Measurements from ENCODE around the gene ZNF672.
"Not testable (repeated sequence)": the region's sequence is repeated elsewhere in the genome, so short reads cannot be mapped to it uniquely, and the experiment has no call there.

ZNF672 gene

GRCh38 chr1:248837781-248838356 lies at the start of gene ZNF672:
ZNF672 (plus strand) TSS chr1:248838224; CDS start chr1:248847275, 9,051 bp downstream.
- DNase-seq (ENCODE audit: extremely low read depth, low read depth): peak; percentile 95
- TF ChIP-seq, protein P1, sequence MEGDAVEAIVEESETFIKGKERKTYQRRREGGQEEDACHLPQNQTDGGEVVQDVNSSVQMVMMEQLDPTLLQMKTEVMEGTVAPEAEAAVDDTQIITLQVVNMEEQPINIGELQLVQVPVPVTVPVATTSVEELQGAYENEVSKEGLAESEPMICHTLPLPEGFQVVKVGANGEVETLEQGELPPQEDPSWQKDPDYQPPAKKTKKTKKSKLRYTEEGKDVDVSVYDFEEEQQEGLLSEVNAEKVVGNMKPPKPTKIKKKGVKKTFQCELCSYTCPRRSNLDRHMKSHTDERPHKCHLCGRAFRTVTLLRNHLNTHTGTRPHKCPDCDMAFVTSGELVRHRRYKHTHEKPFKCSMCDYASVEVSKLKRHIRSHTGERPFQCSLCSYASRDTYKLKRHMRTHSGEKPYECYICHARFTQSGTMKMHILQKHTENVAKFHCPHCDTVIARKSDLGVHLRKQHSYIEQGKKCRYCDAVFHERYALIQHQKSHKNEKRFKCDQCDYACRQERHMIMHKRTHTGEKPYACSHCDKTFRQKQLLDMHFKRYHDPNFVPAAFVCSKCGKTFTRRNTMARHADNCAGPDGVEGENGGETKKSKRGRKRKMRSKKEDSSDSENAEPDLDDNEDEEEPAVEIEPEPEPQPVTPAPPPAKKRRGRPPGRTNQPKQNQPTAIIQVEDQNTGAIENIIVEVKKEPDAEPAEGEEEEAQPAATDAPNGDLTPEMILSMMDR (IDR thresholded peaks at IDR 0.05; ENCODE audit: low read depth, low read length): no peak

DNA sequence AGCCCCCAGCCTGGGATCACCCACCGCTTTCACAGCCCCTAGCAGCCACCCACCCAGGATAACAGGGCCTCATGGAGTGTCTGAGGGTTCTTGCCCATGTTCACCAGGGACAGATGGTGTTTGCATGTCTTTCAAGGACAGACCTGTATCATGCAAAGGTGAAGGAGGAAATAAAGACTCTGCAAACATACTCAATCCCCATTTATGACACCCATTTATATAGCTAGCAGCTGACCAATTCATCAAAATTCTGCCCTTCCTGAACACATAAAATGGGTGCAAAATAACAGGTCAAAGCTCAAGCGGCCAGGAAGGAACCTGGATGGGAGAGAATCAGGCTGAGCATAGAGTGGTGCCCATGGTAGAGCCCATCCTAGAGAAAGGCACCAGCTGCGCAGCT lies 49.7 kb upstream of the ZNF672 start:
- no peak for DNase-seq (ENCODE audit: extremely low read depth, low read depth)
- TF ChIP-seq, protein P1 (IDR thresholded peaks at IDR 0.05; ENCODE audit: low read depth, low read length): no peak

- not testable (repeated sequence) for DNase-seq (ENCODE audit: extremely low read depth, low read depth)
These were observed 48.7 kb upstream of the ZNF672 start for GRCh38 chr1:248789337-248789736.

DNA sequence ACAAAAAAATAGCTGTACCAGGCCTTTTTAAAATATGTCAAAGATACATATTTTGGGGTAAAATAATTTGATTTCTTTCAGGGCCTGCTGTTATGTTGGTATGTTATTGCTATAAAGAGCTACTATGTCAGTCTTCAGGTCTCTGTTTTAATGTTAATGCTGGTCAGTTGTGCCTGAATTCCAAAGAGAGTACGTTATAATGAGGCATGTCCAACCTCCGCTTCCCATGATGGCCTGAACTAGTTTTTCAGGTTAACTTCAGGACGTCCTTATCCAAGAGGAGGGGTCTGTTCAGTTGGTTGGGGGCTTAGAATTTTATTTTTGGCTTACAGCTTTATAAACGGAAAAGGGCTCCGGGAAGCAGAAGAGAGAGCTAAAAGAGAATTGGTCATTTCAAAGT lies 47.6 kb upstream of the ZNF672 start:
- TF ChIP-seq, protein P1 (IDR thresholded peaks at IDR 0.05; ENCODE audit: low read depth, low read length): no peak
- DNase-seq (ENCODE audit: extremely low read depth, low read depth): no peak

DNA sequence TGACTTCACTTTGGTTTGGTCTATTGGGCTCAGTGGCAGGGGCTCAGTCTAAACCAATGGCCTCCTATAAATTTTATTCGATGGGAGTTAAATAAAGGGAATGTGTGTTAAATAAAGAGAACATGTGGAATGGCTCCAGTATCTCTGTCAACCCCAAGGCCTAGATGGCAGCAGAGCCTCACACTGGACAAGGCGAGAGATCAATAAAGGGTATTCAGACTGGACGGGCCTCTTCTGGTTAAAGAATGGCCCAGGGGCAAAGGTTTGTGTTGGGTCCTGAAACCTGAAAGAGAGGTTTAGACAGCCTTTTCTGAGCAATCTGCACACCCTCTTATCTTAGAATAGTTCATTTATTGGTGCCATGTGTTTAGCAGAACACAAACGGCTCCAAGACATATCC lies 47.0 kb upstream of the ZNF672 start:
- TF ChIP-seq, protein P1 (IDR thresholded peaks at IDR 0.05; ENCODE audit: low read depth, low read length): no peak

DNA sequence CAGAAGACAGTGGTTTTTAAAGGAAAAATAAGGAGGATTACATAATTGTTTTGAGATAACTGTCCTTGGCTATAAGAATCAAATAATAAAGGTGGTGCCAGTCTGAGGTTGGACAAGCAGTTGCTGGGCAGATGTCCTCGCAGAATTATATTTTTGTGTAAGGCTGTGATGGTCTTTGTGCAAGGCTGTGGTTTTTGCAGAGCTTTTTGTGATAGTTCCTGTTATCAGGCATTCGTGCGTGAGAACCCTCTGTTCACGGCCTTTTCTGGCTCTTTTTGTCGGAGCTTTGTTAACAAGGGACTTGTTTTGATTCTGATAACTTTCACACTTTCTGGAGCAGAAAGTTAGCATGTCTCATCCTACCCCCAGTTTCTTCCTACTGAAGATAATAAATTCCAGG lies 45.7 kb upstream of the ZNF672 start:
- DNase-seq (ENCODE audit: extremely low read depth, low read depth): no peak
- TF ChIP-seq, protein P1 (IDR thresholded peaks at IDR 0.05; ENCODE audit: low read depth, low read length): no peak

More for the DNA sequence above, 47.0 kb upstream of the ZNF672 start:
- DNase-seq (ENCODE audit: extremely low read depth, low read depth): no peak

DNA sequence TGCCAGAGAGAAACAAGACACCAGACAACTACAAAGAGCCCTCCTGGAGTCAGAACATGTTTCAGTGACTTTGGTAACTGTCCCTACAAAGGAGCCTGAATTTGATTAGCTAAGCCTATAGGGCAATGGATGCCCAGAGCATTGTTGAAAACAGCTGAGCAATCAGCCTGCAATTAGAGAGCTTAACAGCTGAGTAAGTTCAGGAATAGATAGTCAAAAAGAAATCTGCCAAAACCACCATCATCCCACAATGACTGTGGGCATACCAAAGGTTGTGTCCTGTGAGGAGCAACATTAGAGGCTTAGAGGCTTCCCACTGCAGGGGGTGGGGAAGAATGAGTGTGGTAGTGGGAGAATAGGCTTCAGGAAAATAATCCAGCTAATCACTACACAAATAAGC lies 44.4 kb upstream of the ZNF672 start:
- no peak for DNase-seq (ENCODE audit: extremely low read depth, low read depth)
- TF ChIP-seq, protein P1 (IDR thresholded peaks at IDR 0.05; ENCODE audit: low read depth, low read length): no peak

GRCh38 chr1:248794663-248795062 lies 43.4 kb upstream of the ZNF672 start:
- not testable (repeated sequence) for DNase-seq (ENCODE audit: extremely low read depth, low read depth)

Measured in AG09319 (cell line).